Neural progenitor cell (in vitro differentiated cells): ENCODE results near the gene PREX1. TPM values are rescaled to one million over a fixed set of nuclear protein-coding genes. Genes with fewer than 3 reads are reported as not detected.

ENCODE experiments used
- DNase-seq: peaks from one replicate; pipeline ENCODE4 v3.0.0-alpha.2; 2016; ENCODE audit warnings: low spot score
- H2AFZ ChIP-seq: fragments of 200-600 bp; sonication (generic); replicated peaks from 2 replicates; pipeline ENCODE4 v1.6.1; 2016; ENCODE audit warnings: antibody characterized with exemption
- H3F3A ChIP-seq: fragments of 200-600 bp; sonication (generic); 2 replicates; pipeline ENCODE4 v1.6.1; 2016; ENCODE audit warnings: antibody characterized with exemption, low read depth
- H3K27ac ChIP-seq: fragments of 200-600 bp; sonication (generic); 2 replicates; pipeline ENCODE4 v1.5.1; 2016; ENCODE audit warnings: mild to moderate bottlenecking
- H3K27me3 ChIP-seq: fragments of 200-600 bp; sonication (generic); 2 replicates; pipeline ENCODE4 v1.6.1; 2016; ENCODE audit warnings: mild to moderate bottlenecking, moderate library complexity
- H3K36me3 ChIP-seq: fragments of 200-600 bp; sonication (generic); 2 replicates; pipeline ENCODE4 v1.5.1; 2016
- H3K4me1 ChIP-seq: fragments of 200-600 bp; sonication (generic); 2 replicates; pipeline ENCODE4 v1.6.1; 2016; ENCODE audit warnings: mixed run types
- H3K4me2 ChIP-seq: fragments of 200-600 bp; sonication (generic); 2 replicates; pipeline ENCODE4 v1.6.1; 2016
- H3K4me3 ChIP-seq: fragments of 200-600 bp; sonication (generic); 2 replicates; pipeline ENCODE4 v1.5.1; 2016
- H3K79me2 ChIP-seq: fragments of 200-600 bp; sonication (generic); 2 replicates; pipeline ENCODE4 v1.6.1; 2016; ENCODE audit warnings: low read depth
- H3K9ac ChIP-seq: fragments of 200-600 bp; sonication (generic); 2 replicates; pipeline ENCODE4 v1.6.1; 2016
- H3K9me3 ChIP-seq: fragments of 200-600 bp; sonication (generic); 2 replicates; pipeline ENCODE4 v1.5.1; 2016; ENCODE audit warnings: low read depth
- H4K20me1 ChIP-seq: fragments of 200-600 bp; sonication (generic); 2 replicates; pipeline ENCODE4 v1.6.1; 2016; ENCODE audit warnings: low read depth
- H3K27ac Mint-ChIP-seq: 3 replicates; pipeline ENCODE4 v1.8.0; 2021; ENCODE audit warnings: mixed read lengths
- H3K27me3 Mint-ChIP-seq: 2 replicates; pipeline ENCODE4 v1.8.0; 2022; ENCODE audit warnings: low read depth, mild to moderate bottlenecking, inconsistent platforms, moderate library complexity, mixed read lengths; ENCODE audit not compliant: insufficient read depth
- H3K36me3 Mint-ChIP-seq: 3 replicates; pipeline ENCODE4 v1.8.0; 2021; ENCODE audit warnings: mixed read lengths
- H3K4me1 Mint-ChIP-seq: 3 replicates; pipeline ENCODE4 v1.8.0; 2021; ENCODE audit warnings: mixed read lengths
- H3K4me3 Mint-ChIP-seq: 3 replicates; pipeline ENCODE4 v1.8.0; 2021; ENCODE audit warnings: mild to moderate bottlenecking, moderate library complexity, mixed read lengths
- H3K9me3 Mint-ChIP-seq: 3 replicates; pipeline ENCODE4 v1.8.0; 2020; ENCODE audit warnings: mixed read lengths
- EZH2 ChIP-seq: fragments of 200-600 bp; sonication (generic); IDR thresholded peaks from 2 replicates; pipeline ENCODE4 v1.6.1; 2017; ENCODE audit warnings: antibody characterized with exemption, mild to moderate bottlenecking, moderate library complexity
- EZH2phosphoT487 ChIP-seq: fragments of 200-600 bp; sonication (generic); IDR thresholded peaks from 2 replicates; pipeline ENCODE4 v1.6.1; 2017; ENCODE audit warnings: antibody characterized with exemption
- total RNA-seq: library from RNA; depleted of rRNA; stranded (reverse); fragments of >200 nt; gene quantifications from 2 replicates; pipeline ENCODE4 v1.2.3, GENCODE V29; 2015; ENCODE audit warnings: low replicate concordance
- TF ChIP-seq, protein P1 (sequence below): fragments of 200-600 bp; sonication (generic); IDR thresholded peaks from 2 replicates; pipeline ENCODE4 v1.5.1; 2017; ENCODE audit warnings: antibody characterized with exemption, mild to moderate bottlenecking

Gene PREX1
- total RNA-seq, 1 donor from 2014 or later: 4.5 TPM

DNA sequence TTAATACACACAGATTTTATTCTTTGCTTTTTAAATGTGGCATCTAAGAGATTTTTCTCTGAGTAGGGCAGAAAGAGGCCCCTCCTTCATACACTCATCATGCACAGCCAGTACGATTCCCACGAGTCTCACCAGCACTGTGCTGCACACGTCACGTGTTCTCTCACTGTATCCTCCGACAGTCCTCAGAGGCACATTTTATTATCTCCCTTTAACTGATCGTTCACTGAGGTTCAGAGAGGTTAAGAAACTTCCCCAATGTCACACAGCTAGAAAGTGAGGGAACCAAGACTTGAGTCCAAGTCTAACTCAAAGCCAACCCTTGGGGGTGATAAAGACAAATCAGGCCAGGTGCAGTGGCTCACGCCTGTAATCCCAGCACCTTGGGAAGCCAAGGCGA is 142.5 kb downstream of the PREX1 start:
- Histone ChIP-seq H3K4me3 (no peak overlapping the region), H3K36me3 (no peaks in the 10 kb centered on the region), H3K4me1 (peaks cover 37% of the 10 kb centered on the region), H3K79me2 (no peaks in the 10 kb centered on the region), H3K9me3 (no peaks in the 10 kb centered on the region), H3K4me2 (no peak overlapping the region), H3K27me3 (no peaks in the 10 kb centered on the region), H3F3A (peaks cover 31% of the 10 kb centered on the region), H3K9ac (no peak overlapping the region), H2AFZ (no peak overlapping the region), H4K20me1 (no peaks in the 10 kb centered on the region), H3K27ac (no peak overlapping the region)
- Mint-ChIP-seq H3K9me3 (no peaks in the 10 kb centered on the region), H3K27ac (no peak overlapping the region), H3K27me3 (peaks cover 4% of the 10 kb centered on the region), H3K36me3 (peaks cover 18% of the 10 kb centered on the region), H3K4me3 (no peak overlapping the region), H3K4me1 (peaks cover 35% of the 10 kb centered on the region)
- TF ChIP-seq, protein P1, sequence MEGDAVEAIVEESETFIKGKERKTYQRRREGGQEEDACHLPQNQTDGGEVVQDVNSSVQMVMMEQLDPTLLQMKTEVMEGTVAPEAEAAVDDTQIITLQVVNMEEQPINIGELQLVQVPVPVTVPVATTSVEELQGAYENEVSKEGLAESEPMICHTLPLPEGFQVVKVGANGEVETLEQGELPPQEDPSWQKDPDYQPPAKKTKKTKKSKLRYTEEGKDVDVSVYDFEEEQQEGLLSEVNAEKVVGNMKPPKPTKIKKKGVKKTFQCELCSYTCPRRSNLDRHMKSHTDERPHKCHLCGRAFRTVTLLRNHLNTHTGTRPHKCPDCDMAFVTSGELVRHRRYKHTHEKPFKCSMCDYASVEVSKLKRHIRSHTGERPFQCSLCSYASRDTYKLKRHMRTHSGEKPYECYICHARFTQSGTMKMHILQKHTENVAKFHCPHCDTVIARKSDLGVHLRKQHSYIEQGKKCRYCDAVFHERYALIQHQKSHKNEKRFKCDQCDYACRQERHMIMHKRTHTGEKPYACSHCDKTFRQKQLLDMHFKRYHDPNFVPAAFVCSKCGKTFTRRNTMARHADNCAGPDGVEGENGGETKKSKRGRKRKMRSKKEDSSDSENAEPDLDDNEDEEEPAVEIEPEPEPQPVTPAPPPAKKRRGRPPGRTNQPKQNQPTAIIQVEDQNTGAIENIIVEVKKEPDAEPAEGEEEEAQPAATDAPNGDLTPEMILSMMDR: no peak
- no peak for TF ChIP-seq EZH2
- TF ChIP-seq EZH2phosphoT487: no peak
- no peak for DNase-seq

DNA sequence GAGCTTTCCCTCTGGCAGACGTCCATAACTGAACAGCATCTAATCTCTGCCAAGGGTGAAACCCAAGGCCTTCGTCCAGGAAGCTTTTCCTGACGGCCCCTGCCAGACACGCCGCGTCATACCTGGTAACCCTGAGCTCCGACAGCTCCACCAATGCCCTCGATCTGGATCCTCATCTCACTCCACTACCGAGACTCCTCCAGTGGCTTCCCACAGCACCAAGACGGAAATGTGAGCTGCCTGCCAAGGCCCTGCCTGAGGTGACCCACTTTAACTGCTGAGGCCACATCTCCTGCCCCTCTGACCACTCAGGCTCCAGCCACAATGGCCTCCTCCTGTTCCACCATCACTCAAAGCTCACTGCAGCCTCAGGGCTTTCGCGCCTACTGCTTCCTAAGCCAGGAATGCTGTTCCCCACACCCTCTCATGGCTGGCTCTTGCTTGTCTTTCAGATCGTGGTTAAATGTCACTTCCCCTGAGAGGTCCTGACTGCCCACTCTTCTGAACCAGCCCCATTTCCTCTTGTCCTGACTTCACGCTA is 143.2 kb downstream of the PREX1 start:
- Mint-ChIP-seq H3K27ac (peak overlapping the region; percentile 65), H3K4me3 (no peak overlapping the region), H3K27me3 (peaks cover 4% of the 10 kb centered on the region), H3K4me1 (peaks cover 38% of the 10 kb centered on the region), H3K36me3 (peaks cover 15% of the 10 kb centered on the region), H3K9me3 (no peaks in the 10 kb centered on the region)
- no peak overlapping the region for H2AFZ ChIP-seq
- H3K4me3 ChIP-seq: no peak overlapping the region
- H3K9me3 ChIP-seq: no peaks in the 10 kb centered on the region
- DNase-seq: no peak
- H3K27ac ChIP-seq: no peak overlapping the region
- no peak overlapping the region for H3K9ac ChIP-seq
- H3K27me3 ChIP-seq: no peaks in the 10 kb centered on the region
- H4K20me1 ChIP-seq: no peaks in the 10 kb centered on the region
- H3K4me2 ChIP-seq: no peak overlapping the region
- peaks cover 37% of the 10 kb centered on the region for H3K4me1 ChIP-seq
- H3K36me3 ChIP-seq: no peaks in the 10 kb centered on the region
- TF ChIP-seq, protein P1: no peak
- TF ChIP-seq EZH2phosphoT487: no peak
- TF ChIP-seq EZH2: no peak
- H3K79me2 ChIP-seq: no peaks in the 10 kb centered on the region
- H3F3A ChIP-seq: peaks cover 31% of the 10 kb centered on the region

GRCh38 chr20:48683467-48684175 is 144.2 kb downstream of the PREX1 start:
- no peak overlapping the region for H2AFZ ChIP-seq
- TF ChIP-seq, protein P1: no peak
- TF ChIP-seq EZH2 (no peak), EZH2phosphoT487 (no peak)
- H3K36me3 ChIP-seq: no peaks in the 10 kb centered on the region
- H3K9me3 Mint-ChIP-seq: no peaks in the 10 kb centered on the region
- H3K27ac ChIP-seq: no peak overlapping the region
- no peaks in the 10 kb centered on the region for H4K20me1 ChIP-seq
- no peak overlapping the region for H3K9ac ChIP-seq
- peak overlapping the region; percentile 28 for H3K4me3 Mint-ChIP-seq
- no peaks in the 10 kb centered on the region for H3K79me2 ChIP-seq
- DNase-seq: no peak
- peaks cover 4% of the 10 kb centered on the region for H3K27me3 Mint-ChIP-seq
- peak overlapping the region; percentile 61 for H3K4me2 ChIP-seq
- H3K4me1 ChIP-seq: peaks cover 37% of the 10 kb centered on the region
- H3K27me3 ChIP-seq: no peaks in the 10 kb centered on the region
- H3K36me3 Mint-ChIP-seq: peaks cover 15% of the 10 kb centered on the region
- H3K27ac Mint-ChIP-seq: peak overlapping the region; percentile 78
- H3K4me3 ChIP-seq: no peak overlapping the region
- H3K4me1 Mint-ChIP-seq: peaks cover 38% of the 10 kb centered on the region
- no peaks in the 10 kb centered on the region for H3K9me3 ChIP-seq
- H3F3A ChIP-seq: peaks cover 31% of the 10 kb centered on the region
